Activated CD4-positive, alpha-beta T cell treated with anti-CD3 and anti-CD28 coated beads, Interleukin-2, amount 50 U/mL, for 48 hours (primary cell): ENCODE data around the gene CD163L1.

ENCODE experiments used
- DNase-seq, 2 experiments: peaks; one replicate each; pipeline ENCODE4 v3.0.0-alpha.2; 2020

CD163L1 gene

GRCh38 chr12:7321624-7322023, 122.3 kb downstream of the CD163L1 start:
- no peak for DNase-seq

GRCh38 chr12:7319930-7320329, 124.0 kb downstream of the CD163L1 start:
- no peak for DNase-seq

GRCh38 chr12:7310070-7310469, 133.9 kb downstream of the CD163L1 start:
- DNase-seq: no peak
